Measurements from ENCODE around the gene ATF4.

ATF4 gene

GRCh38 chr22:39543095-39543494 is 22.7 kb downstream of the ATF4 start:
- no peak for DNase-seq (ENCODE audit: low spot score)
- H3K9me3 ChIP-seq (replicated peaks in 1 of 2; ENCODE audit: control insufficient read depth in 2 of 2, insufficient read depth in 1 of 2, low read depth in 1 of 2, low read length in 2 of 2) = no peaks in the 10 kb centered on the region
- H3K4ac ChIP-seq (ENCODE audit: low read length) = no peak overlapping the region

GRCh38 chr22:39545386-39546365 is 25.3 kb downstream of the ATF4 start:
- Histone ChIP-seq H3K9me3 (replicated peaks in 1 of 2; ENCODE audit: control insufficient read depth in 2 of 2, insufficient read depth in 1 of 2, low read depth in 1 of 2, low read length in 2 of 2) (no peaks in the 10 kb centered on the region), H3K4me3 (ENCODE audit: low read length in 2 of 2) (no peak overlapping the region), H2BK12ac (ENCODE audit: low read length) (no peak overlapping the region), H3K36me3 (replicated peaks in 1 of 2; ENCODE audit: control insufficient read depth in 2 of 2, insufficient read depth in 2 of 2, low read length in 2 of 2) (no peaks in the 10 kb centered on the region), H2BK5ac (ENCODE audit: low read length) (no peak overlapping the region), H3K27ac (replicated peaks; ENCODE audit: low read length) (no peak overlapping the region), H3K4ac (ENCODE audit: low read length) (no peak overlapping the region), H3K27me3 (ENCODE audit: control insufficient read depth in 3 of 3, insufficient read depth in 3 of 3, low read depth in 1 of 3, low read length in 3 of 3) (peaks cover 0 to 33% (median 32%) of the 10 kb centered on the region in 3 experiments), H4K91ac (ENCODE audit: low read depth, low read length, poor library complexity) (no peak overlapping the region), H3K79me1 (ENCODE audit: low read depth, low read length) (no peaks in the 10 kb centered on the region), H2AFZ (ENCODE audit: low read length) (no peak overlapping the region), H3K14ac (ENCODE audit: low read length) (no peak overlapping the region), H3K9ac (ENCODE audit: low read depth, low read length, poor library complexity) (peak overlapping the region; percentile 2), H3K4me1 (ENCODE audit: control insufficient read depth in 2 of 2, insufficient read depth in 1 of 2, low read depth in 1 of 2, low read length in 2 of 2) (no peaks in the 10 kb centered on the region), H2BK120ac (ENCODE audit: low read depth, low read length) (no peak overlapping the region), H3K18ac (ENCODE audit: low read length) (no peak overlapping the region), H4K8ac (ENCODE audit: low read depth, low read length) (no peak overlapping the region), H3K4me2 (ENCODE audit: insufficient read depth, low read length, poor library complexity, severe bottlenecking) (no peak overlapping the region), H2BK15ac (ENCODE audit: low read length) (no peak overlapping the region), H2AK5ac (ENCODE audit: low read depth, low read length) (no peak overlapping the region), H3K23ac (ENCODE audit: low read depth, low read length, poor library complexity) (no peak overlapping the region)
- peak; percentile 73 for DNase-seq (ENCODE audit: low spot score)
- 100% methylated on average over 1 of the region's 39 CpGs; no CpG with 5 or more reads in 1 of the 2 donors for WGBS, 2 donors (ENCODE audit: extremely low coverage in 2 of 2, insufficient read length in 2 of 2, insufficient replicate concordance in 1 of 2)

More at GRCh38 chr22:39543095-39543494, 22.7 kb downstream of the ATF4 start:
- no peak overlapping the region for H3K18ac ChIP-seq (ENCODE audit: low read length)
- H3K23ac ChIP-seq (ENCODE audit: low read depth, low read length, poor library complexity) = no peak overlapping the region
- H3K4me1 ChIP-seq (ENCODE audit: control insufficient read depth in 2 of 2, insufficient read depth in 1 of 2, low read depth in 1 of 2, low read length in 2 of 2) = no peaks in the 10 kb centered on the region
- H3K27ac ChIP-seq (replicated peaks; ENCODE audit: low read length) = no peak overlapping the region
- no peak overlapping the region for H3K9ac ChIP-seq (ENCODE audit: low read depth, low read length, poor library complexity)
- no peaks in the 10 kb centered on the region for H3K79me1 ChIP-seq (ENCODE audit: low read depth, low read length)
- no CpG with 5 or more reads among the region's 11 CpGs for WGBS, 2 donors (ENCODE audit: extremely low coverage in 2 of 2, insufficient read length in 2 of 2, insufficient replicate concordance in 1 of 2)
- H2AK5ac ChIP-seq (ENCODE audit: low read depth, low read length) = no peak overlapping the region
- H2BK15ac ChIP-seq (ENCODE audit: low read length) = no peak overlapping the region
- H3K4me3 ChIP-seq (ENCODE audit: low read length in 2 of 2) = no peak overlapping the region
- H2AFZ ChIP-seq (ENCODE audit: low read length) = no peak overlapping the region
- H3K4me2 ChIP-seq (ENCODE audit: insufficient read depth, low read length, poor library complexity, severe bottlenecking) = no peak overlapping the region
- no peak overlapping the region for H4K91ac ChIP-seq (ENCODE audit: low read depth, low read length, poor library complexity)
- H3K36me3 ChIP-seq (replicated peaks in 1 of 2; ENCODE audit: control insufficient read depth in 2 of 2, insufficient read depth in 2 of 2, low read length in 2 of 2) = no peaks in the 10 kb centered on the region
- H2BK12ac ChIP-seq (ENCODE audit: low read length) = no peak overlapping the region
- peaks cover 0 to 28% (median 17%) of the 10 kb centered on the region in 3 experiments for H3K27me3 ChIP-seq (ENCODE audit: control insufficient read depth in 3 of 3, insufficient read depth in 3 of 3, low read depth in 1 of 3, low read length in 3 of 3)
- no peak overlapping the region for H2BK120ac ChIP-seq (ENCODE audit: low read depth, low read length)
- no peak overlapping the region for H4K8ac ChIP-seq (ENCODE audit: low read depth, low read length)
- no peak overlapping the region for H3K14ac ChIP-seq (ENCODE audit: low read length)
- H2BK5ac ChIP-seq (ENCODE audit: low read length) = no peak overlapping the region

GRCh38 chr22:39546889-39547586 is 26.7 kb downstream of the ATF4 start:
- H2BK120ac ChIP-seq (ENCODE audit: low read depth, low read length) = no peak overlapping the region
- H2BK15ac ChIP-seq (ENCODE audit: low read length) = no peak overlapping the region
- no CpG with 5 or more reads among the region's 5 CpGs for WGBS, 2 donors (ENCODE audit: extremely low coverage in 2 of 2, insufficient read length in 2 of 2, insufficient replicate concordance in 1 of 2)
- no peak overlapping the region for H3K14ac ChIP-seq (ENCODE audit: low read length)
- no peak overlapping the region for H2AK5ac ChIP-seq (ENCODE audit: low read depth, low read length)
- H2BK12ac ChIP-seq (ENCODE audit: low read length) = no peak overlapping the region
- H3K27ac ChIP-seq (replicated peaks; ENCODE audit: low read length) = no peak overlapping the region
- peaks cover 0 to 39% (median 33%) of the 10 kb centered on the region in 3 experiments for H3K27me3 ChIP-seq (ENCODE audit: control insufficient read depth in 3 of 3, insufficient read depth in 3 of 3, low read depth in 1 of 3, low read length in 3 of 3)
- no peak overlapping the region for H3K4me2 ChIP-seq (ENCODE audit: insufficient read depth, low read length, poor library complexity, severe bottlenecking)
- DNase-seq (ENCODE audit: low spot score) = no peak
- no peaks in the 10 kb centered on the region for H3K4me1 ChIP-seq (ENCODE audit: control insufficient read depth in 2 of 2, insufficient read depth in 1 of 2, low read depth in 1 of 2, low read length in 2 of 2)
- H3K9me3 ChIP-seq (replicated peaks in 1 of 2; ENCODE audit: control insufficient read depth in 2 of 2, insufficient read depth in 1 of 2, low read depth in 1 of 2, low read length in 2 of 2) = no peaks in the 10 kb centered on the region
- H3K79me1 ChIP-seq (ENCODE audit: low read depth, low read length) = no peaks in the 10 kb centered on the region
- no peak overlapping the region for H4K8ac ChIP-seq (ENCODE audit: low read depth, low read length)
- no peak overlapping the region for H3K18ac ChIP-seq (ENCODE audit: low read length)
- H3K4me3 ChIP-seq (ENCODE audit: low read length in 2 of 2) = peak overlapping the region in 1 of 2 donors; percentile 55
- no peaks in the 10 kb centered on the region for H3K36me3 ChIP-seq (replicated peaks in 1 of 2; ENCODE audit: control insufficient read depth in 2 of 2, insufficient read depth in 2 of 2, low read length in 2 of 2)
- H3K23ac ChIP-seq (ENCODE audit: low read depth, low read length, poor library complexity) = no peak overlapping the region
- no peak overlapping the region for H2AFZ ChIP-seq (ENCODE audit: low read length)
- no peak overlapping the region for H2BK5ac ChIP-seq (ENCODE audit: low read length)
- H4K91ac ChIP-seq (ENCODE audit: low read depth, low read length, poor library complexity) = no peak overlapping the region
- no peak overlapping the region for H3K9ac ChIP-seq (ENCODE audit: low read depth, low read length, poor library complexity)
- H3K4ac ChIP-seq (ENCODE audit: low read length) = no peak overlapping the region

- Histone ChIP-seq H4K8ac (ENCODE audit: low read depth, low read length) (no peak overlapping the region), H3K18ac (ENCODE audit: low read length) (no peak overlapping the region), H2AFZ (ENCODE audit: low read length) (no peak overlapping the region), H2BK15ac (ENCODE audit: low read length) (no peak overlapping the region), H3K79me1 (ENCODE audit: low read depth, low read length) (no peaks in the 10 kb centered on the region), H3K4me2 (ENCODE audit: insufficient read depth, low read length, poor library complexity, severe bottlenecking) (no peak overlapping the region), H3K14ac (ENCODE audit: low read length) (no peak overlapping the region), H3K27ac (replicated peaks; ENCODE audit: low read length) (no peak overlapping the region), H3K4me3 (ENCODE audit: low read length in 2 of 2) (no peak overlapping the region), H2BK120ac (ENCODE audit: low read depth, low read length) (no peak overlapping the region), H3K9ac (ENCODE audit: low read depth, low read length, poor library complexity) (no peak overlapping the region), H3K4ac (ENCODE audit: low read length) (no peak overlapping the region), H3K27me3 (ENCODE audit: control insufficient read depth in 3 of 3, insufficient read depth in 3 of 3, low read depth in 1 of 3, low read length in 3 of 3) (peaks cover 0 to 41% (median 31%) of the 10 kb centered on the region in 3 experiments), H3K23ac (ENCODE audit: low read depth, low read length, poor library complexity) (no peak overlapping the region), H2AK5ac (ENCODE audit: low read depth, low read length) (no peak overlapping the region), H4K91ac (ENCODE audit: low read depth, low read length, poor library complexity) (no peak overlapping the region), H3K4me1 (ENCODE audit: control insufficient read depth in 2 of 2, insufficient read depth in 1 of 2, low read depth in 1 of 2, low read length in 2 of 2) (no peaks in the 10 kb centered on the region), H2BK12ac (ENCODE audit: low read length) (no peak overlapping the region), H3K9me3 (replicated peaks in 1 of 2; ENCODE audit: control insufficient read depth in 2 of 2, insufficient read depth in 1 of 2, low read depth in 1 of 2, low read length in 2 of 2) (no peaks in the 10 kb centered on the region), H2BK5ac (ENCODE audit: low read length) (no peak overlapping the region), H3K36me3 (replicated peaks in 1 of 2; ENCODE audit: control insufficient read depth in 2 of 2, insufficient read depth in 2 of 2, low read length in 2 of 2) (no peaks in the 10 kb centered on the region)
- no CpG with 5 or more reads among the region's 2 CpGs for WGBS, 2 donors (ENCODE audit: extremely low coverage in 2 of 2, insufficient read length in 2 of 2, insufficient replicate concordance in 1 of 2)
- no peak for DNase-seq (ENCODE audit: low spot score)
Observed at GRCh38 chr22:39547587-39547947, 27.2 kb downstream of the ATF4 start.
